ENCODE measurements around the gene ADCY7.

Gene ADCY7

GRCh38 chr16:50265716-50266336 is 525 bp upstream of the ADCY7 start:
- no peak for DNase-seq

- no peak for DNase-seq
Measured at GRCh38 chr16:50267151-50267631, 840 bp downstream of the ADCY7 start.

- DNase-seq, result no peak
Measured at GRCh38 chr16:50267651-50268050, 1.3 kb downstream of the ADCY7 start.

DNA sequence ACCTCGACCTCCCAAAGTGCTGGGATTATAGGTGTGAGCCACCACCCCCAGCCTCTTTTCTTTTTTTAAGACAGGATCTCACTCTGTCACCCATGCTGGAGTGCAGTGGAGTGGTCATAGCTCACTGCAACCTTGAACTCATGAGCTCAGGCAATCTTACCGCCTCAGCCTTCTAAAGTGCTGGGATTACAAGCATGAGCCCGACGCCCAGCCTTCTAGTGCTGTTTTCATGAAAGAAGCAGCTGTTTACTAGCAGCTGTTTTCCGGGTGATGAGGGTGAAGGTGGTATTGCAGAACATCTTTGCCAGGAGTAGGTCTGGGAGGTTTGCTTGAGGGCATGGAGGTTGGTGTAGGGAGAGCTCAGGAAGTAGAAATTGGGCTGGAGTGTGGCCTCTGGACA is 2.0 kb downstream of the ADCY7 start:
- no peak for DNase-seq

DNA sequence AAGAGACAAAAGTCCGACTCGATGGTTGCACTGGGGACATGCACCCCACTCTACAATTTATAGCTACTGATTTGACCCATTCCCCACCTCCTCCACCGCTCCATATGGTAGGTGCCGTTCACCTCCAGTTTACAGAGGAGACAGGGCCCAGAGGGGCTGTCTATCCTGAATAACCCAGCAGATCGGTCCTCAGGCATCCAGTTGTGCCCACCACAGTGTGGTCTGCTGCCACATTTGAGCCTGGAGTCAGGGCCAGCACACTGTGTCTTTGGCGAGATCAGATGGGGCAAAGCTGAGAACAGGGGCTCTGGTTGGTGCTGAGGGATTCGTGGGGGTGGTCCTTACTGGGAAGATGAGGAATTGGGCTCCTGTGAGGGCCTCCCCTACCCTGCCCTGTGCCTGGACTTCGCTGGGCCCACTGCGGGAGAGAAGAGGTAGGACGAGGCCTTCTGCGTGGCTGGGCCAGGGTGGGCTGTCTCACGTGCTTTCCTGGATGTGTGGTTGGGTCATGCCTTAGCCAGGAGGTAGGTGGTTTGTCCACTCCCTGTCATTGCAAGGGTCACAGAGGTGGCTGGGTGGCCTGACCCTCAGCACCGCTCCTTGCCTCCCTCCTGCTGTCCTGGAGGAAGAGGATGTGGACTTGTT is 2.8 kb downstream of the ADCY7 start:
- no peak for DNase-seq

DNA sequence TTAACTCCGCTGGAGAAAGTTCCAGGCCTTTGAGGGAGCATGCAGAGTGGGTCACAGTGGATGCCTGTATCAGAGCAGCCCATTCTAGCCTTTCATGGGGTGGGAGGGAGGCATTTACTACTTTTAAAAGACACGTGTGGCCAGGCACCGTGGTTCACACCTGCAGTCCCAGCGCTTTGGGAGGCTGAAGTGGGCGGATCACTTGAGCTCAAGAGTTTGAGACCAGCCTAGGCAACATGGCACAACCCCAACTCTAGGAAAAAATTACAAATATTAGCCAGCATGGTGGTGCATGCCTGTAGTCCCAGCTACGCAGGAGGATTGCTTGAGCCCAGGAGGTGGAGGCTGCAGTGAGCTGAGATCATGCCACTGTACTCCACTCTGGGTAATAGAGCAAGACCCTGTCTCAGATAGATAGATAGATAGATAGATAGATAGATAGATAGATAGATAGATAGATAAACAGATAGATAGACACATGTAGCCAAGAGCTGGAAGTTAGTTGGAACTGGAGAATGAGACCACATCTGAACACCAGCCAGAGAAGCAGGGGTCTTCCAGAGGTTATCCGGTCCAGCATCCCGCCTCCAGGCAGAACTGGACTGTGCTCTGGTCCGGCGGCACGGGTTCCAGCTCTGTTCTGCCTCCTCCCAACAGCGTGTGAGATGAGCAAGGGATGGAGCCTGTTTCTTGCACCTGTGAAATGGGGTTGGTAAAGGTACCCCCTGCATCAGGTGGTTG is 3.6 kb downstream of the ADCY7 start:
- DNase-seq, result no peak

GRCh38 chr16:50270510-50271147 is 4.3 kb downstream of the ADCY7 start:
- no peak for DNase-seq

DNA sequence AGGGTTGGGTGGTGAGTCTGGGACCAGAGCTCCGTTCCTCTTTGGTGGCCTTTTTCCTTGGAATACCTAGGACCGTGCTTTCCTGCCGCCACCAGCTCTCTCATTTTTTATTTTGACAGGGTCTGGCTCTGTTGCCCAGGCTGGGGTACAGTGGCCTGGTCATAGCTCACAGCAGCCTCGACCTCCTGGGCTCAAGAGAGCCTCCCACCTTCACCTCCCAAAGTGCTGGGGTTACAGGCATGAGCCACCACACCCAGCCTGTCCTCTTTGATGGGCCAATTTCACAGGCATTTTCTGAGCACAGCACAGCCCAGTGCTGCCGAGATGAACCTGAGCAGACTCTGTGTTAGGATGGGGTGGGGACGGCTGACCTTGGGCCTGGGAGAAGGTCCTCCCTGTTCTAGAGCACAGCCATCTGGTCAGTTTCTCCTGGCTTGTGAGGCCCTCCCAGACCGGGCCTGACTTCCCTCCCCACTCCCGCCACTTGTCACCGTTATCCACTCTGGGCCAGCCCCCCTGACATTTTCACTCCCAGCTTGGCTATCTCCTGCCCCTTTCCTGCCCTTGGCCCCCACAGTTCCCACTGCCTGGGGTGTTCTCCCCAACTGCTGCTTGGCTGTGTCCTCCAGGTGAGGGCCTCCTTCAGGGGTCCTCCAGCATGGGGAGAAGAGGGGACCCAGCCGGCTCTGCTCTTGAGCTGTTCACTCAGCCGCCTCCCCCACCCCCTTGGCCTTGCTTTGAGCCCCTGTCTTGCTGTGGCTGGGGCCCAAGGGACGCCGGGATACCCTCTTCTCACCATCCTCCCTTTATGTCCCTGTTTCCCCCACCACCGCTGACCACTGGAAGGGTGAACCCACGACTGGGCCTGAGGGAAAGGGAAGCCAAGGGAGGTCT is 5.0 kb downstream of the ADCY7 start:
- no peak for DNase-seq

GRCh38 chr16:50272111-50272571 is 5.8 kb downstream of the ADCY7 start:
- DNase-seq, result no peak

DNA sequence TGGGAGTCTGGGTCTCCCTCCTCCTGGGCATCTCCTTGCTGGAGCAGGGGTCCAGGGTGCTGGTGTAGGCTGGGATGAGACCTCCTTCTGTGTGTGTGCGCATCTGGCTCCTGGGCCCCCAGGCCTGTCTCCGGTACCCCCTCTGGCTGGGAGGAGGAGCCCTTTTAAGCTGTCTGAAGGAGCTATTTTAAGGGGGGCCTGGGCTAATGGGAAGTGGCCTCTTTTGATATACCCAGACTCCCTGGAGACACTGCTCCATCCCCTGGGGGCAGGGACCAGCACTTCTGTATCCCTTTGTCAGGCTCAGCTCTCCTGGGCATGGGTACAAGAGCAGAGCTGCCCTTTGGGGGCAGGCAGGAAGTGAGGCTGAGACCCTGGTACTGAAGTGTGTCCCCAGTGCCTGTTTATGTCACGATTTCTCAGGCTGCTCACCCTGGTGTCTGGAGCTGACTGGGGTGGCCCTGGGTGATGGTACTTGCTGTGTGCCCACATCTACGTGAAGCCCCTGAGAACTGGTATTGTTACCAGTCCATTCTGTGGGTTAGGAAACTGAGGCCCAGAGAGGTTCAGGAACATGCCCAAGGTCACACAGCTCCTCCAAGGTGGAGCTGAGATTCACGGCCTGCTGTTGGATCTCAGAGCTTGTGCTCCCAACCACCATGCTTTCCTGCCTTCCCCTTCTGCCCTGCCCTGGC is 6.5 kb downstream of the ADCY7 start:
- DNase-seq, result no peak

DNA sequence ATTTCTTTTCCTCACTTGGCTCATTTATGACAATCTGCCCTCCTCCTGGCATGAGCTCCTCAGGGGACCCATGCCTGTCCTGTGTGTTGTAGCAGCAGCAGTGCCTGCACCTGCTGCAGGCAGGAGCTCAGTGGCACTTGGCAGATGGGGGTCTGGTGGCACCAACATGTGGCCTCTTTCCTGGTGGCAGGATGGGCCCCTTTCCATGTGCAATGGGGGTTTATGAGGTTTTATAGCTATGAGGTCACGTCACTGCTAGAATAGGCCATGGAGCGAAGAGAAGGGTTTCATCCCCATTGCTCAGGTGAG is 7.0 kb downstream of the ADCY7 start:
- DNase-seq, result no peak

GRCh38 chr16:50273888-50274325 is 7.6 kb downstream of the ADCY7 start:
- DNase-seq, result peak in 1 of 56 donors; percentile 28

GRCh38 chr16:50274326-50275097 is 8.2 kb downstream of the ADCY7 start:
- no peak for DNase-seq

- no peak for DNase-seq
Measured at GRCh38 chr16:50275098-50275415, 8.7 kb downstream of the ADCY7 start.

DNA sequence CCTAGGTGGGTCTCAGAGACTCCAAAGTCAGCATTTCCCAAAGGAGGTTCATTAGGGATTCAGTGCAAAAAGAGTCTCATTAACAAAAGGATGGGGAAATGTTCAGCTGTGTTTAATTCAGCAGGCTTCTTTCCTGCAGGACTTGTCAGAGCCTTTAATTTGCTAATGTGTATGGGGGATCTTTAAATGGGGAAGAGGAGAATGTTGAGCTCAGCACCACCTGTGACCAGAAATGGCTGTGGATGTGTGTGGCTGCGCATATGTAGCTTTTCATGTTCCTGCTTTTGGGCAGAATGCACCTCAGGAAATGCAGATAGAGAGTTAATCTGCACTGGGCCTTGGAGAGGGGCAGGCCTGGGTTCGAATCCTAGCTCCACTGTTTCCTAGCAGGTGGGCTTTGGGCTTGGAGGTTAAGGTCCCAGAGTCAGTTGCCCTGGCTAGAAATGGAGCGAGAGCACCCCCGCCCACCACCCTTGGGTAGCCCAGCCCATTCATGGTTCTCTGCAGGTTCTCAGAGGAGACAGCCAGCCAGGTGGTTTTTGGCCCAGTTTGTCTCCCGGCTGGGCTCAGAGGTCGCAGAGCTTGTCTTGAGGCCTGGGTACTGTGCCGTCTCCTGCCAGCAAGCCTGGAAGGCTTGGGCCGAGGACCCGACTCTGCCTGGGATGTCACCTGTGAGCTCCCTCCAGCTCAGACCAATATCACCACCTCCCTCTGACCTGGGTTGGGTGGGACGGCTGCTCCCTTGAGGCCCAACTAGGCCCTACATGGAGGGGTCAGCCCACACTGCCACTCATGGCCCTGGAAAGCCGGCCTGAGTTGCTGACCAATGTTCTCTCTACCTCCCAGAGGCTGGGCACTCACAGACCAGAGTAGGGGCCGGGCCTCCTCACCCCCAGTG is 9.3 kb downstream of the ADCY7 start:
- no peak for DNase-seq

DNA sequence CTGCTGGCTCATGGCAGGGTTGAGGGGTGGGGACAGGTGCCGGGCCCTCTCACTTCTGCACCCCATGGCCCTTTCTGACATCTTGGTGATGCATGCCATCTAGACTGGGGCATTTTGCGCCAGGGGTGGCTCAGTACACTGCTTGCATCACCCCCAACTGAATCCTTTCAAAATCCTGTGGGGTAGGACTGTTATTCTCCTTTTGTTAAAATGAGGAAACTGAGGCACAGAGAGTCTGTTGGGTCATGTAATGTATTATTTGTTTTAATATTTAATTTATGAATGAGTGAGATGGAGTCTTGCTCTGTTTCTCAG is 9.9 kb downstream of the ADCY7 start:
- no peak for DNase-seq

- no peak for DNase-seq
Measured at GRCh38 chr16:50276801-50277555, 10.6 kb downstream of the ADCY7 start.

DNA sequence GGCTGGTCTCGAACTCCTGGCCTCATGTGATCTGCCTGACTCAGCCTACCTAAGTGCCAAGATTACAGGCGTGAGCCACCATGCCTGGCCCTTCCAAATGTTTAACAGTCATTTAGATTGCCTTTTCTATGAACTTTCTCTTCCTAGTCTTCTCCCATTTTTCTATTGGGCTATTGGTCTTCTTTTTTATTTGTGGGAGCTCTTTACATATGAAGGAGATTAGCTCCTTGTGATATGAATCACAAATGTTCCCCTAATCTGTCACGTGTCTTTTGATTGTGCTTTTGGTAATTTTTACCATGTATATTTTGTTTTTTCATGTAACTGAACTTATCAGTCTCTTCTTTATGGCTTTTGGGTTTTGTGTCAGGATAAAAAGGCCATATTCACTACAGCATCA is 11.9 kb downstream of the ADCY7 start:
- DNase-seq, result no peak
